Transverse colon (tissue), 4 donors: ENCODE data around the gene WDR91. TPM values are rescaled to one million over a fixed set of nuclear protein-coding genes. Genes with fewer than 3 reads are reported as not detected.
"Not testable (repeated sequence)": the region's sequence is repeated elsewhere in the genome, so short reads cannot be mapped to it uniquely, and the experiment has no call there.

Experiments used
- DNase-seq: peaks from one replicate; pipeline ENCODE4 v3.0.0-alpha.2; 2019
- H3K27ac ChIP-seq, 4 donors: fragments of 200-600 bp; sonication (generic); 2 replicates each; pipeline ENCODE4 v1.5.1; 2016 to 2018; ENCODE audit warnings: inconsistent platforms in 4 of 4
- H3K27me3 ChIP-seq: fragments of 200-600 bp; sonication (generic); 2 replicates; pipeline ENCODE4 v1.5.1; 2017; ENCODE audit warnings: inconsistent platforms
- H3K36me3 ChIP-seq, 4 donors: fragments of 200-600 bp; sonication (generic); 2 replicates each; pipeline ENCODE4 v1.5.1; 2017 to 2019; ENCODE audit warnings: inconsistent platforms in 4 of 4
- H3K4me1 ChIP-seq, 4 donors: fragments of 200-600 bp; sonication (generic); 2 replicates each; pipeline ENCODE4 v1.5.1; 2017 to 2020; ENCODE audit warnings: inconsistent platforms in 4 of 4
- H3K4me3 ChIP-seq, 4 donors: fragments of 200-600 bp; sonication (generic); 1 replicate in 1 of 4; 2 replicates in 3 of 4; pipeline versions ENCODE4 v1.5.1 to v1.6.1; 2017 to 2019; ENCODE audit warnings: inconsistent platforms in 4 of 4
- H3K9me3 ChIP-seq, 2 donors: fragments of 200-600 bp; sonication (generic); 2 replicates each; pipeline ENCODE4 v1.5.1; 2017 to 2019; ENCODE audit warnings: inconsistent platforms in 2 of 2
- EP300 ChIP-seq: sonication (generic); formaldehyde crosslinking; IDR thresholded peaks from one replicate; pipeline ENCODE4 v1.6.1; 2017; ENCODE audit warnings: antibody characterized with exemption, low read depth
- POLR2A ChIP-seq: fragments of 450-650 bp; IDR thresholded peaks from one replicate; pipeline ENCODE4 v1.6.1; 2016; ENCODE audit warnings: antibody characterized with exemption, mild to moderate bottlenecking, moderate library complexity
- POLR2AphosphoS5 ChIP-seq, 3 donors: sonication (generic); formaldehyde crosslinking; IDR thresholded peaks; one replicate each; pipeline ENCODE4 v1.6.1; 2016; ENCODE audit warnings: antibody characterized with exemption in 3 of 3
- WGBS, 2 donors: methylation state at CpG; one replicate each; pipeline ENCODE4 v1.1.5; 2018; ENCODE audit warnings: low coverage in 1 of 2; 5-methylcytosine and 5-hydroxymethylcytosine counted together
- in situ Hi-C, 4 donors: fragments of 200-750 bp; cut with MboI; loops; one replicate each; pipeline versions ENCODE4 v1.15.0 to v1.15.1; 2017; ENCODE audit warnings: low sequenced_read_pairs in 3 of 4, low pct_ligation_motif_present in 1 of 4, low pct_unique_long_range_greater_than_20kb in 1 of 4
- intact Hi-C: fragments of 100-400 bp; cut with DNase I; formaldehyde crosslinking; loops from one replicate; pipeline ENCODE4 v1.15.1; 2023; ENCODE audit warnings: low total_unique reads
- total RNA-seq, 4 donors: library from RNA; depleted of rRNA; stranded (reverse); fragments of >200 nt; gene quantifications; one replicate each; pipeline ENCODE4 v1.1.0, GENCODE V29; 2016
- TF ChIP-seq, protein P1 (sequence below), 5 experiments: fragments of 200-600 bp in 3 of 5; fragments of 450-650 bp in 2 of 5; sonication (generic) in 3 of 5; IDR thresholded peaks; 1 replicate in 2 of 5; 2 replicates in 3 of 5; pipeline ENCODE4 v1.5.1; 2016 to 2017; ENCODE audit warnings: antibody characterized with exemption in 5 of 5, inconsistent platforms in 3 of 5, mild to moderate bottlenecking in 2 of 5, moderate library complexity in 1 of 5

The WDR91 gene
- total RNA-seq, 4 donors from 2014 or later, result 6.7 to 19.9 (median 12.6) TPM

DNA sequence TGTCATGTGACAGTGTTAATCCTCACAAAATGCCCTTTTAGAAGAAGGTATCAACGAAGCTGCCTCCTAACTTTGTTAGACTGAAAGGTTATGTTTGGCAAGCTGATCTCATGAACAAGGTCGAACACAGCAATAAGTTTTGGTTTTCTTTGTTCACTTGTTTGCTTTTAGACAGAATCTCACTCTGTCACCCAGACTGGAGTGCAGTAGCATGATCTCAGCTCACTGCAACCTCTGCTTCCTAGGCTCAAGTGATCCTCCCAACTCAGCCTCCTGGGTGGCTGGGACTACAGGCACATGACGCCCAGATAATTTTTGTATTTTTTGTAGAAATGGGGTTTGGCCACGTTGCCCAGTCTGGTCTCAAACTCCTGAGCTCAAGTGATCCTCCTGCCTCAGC, 23.4 kb upstream of the WDR91 start:
- WGBS, 2 donors, result 66 to 78% methylated on average over 2 to 4 of the region's 4 CpGs
- H3K9me3 ChIP-seq, result no peaks in the 10 kb centered on the region
- in situ Hi-C loops (no loop called here), intact Hi-C loops (no loop called here)
- no peak overlapping the region for H3K4me3 ChIP-seq
- TF ChIP-seq POLR2A, result no peak
- no peak for TF ChIP-seq POLR2AphosphoS5 (IDR thresholded peaks at IDR 0.05)
- TF ChIP-seq, protein P1, sequence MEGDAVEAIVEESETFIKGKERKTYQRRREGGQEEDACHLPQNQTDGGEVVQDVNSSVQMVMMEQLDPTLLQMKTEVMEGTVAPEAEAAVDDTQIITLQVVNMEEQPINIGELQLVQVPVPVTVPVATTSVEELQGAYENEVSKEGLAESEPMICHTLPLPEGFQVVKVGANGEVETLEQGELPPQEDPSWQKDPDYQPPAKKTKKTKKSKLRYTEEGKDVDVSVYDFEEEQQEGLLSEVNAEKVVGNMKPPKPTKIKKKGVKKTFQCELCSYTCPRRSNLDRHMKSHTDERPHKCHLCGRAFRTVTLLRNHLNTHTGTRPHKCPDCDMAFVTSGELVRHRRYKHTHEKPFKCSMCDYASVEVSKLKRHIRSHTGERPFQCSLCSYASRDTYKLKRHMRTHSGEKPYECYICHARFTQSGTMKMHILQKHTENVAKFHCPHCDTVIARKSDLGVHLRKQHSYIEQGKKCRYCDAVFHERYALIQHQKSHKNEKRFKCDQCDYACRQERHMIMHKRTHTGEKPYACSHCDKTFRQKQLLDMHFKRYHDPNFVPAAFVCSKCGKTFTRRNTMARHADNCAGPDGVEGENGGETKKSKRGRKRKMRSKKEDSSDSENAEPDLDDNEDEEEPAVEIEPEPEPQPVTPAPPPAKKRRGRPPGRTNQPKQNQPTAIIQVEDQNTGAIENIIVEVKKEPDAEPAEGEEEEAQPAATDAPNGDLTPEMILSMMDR (IDR thresholded peaks at IDR 0.05), result no peak
- no peak for TF ChIP-seq EP300
- no peaks in the 10 kb centered on the region for H3K4me1 ChIP-seq
- no peaks in the 10 kb centered on the region for H3K36me3 ChIP-seq
- no peak for DNase-seq
- H3K27me3 ChIP-seq, result no peaks in the 10 kb centered on the region
- H3K27ac ChIP-seq, result no peak overlapping the region

DNA sequence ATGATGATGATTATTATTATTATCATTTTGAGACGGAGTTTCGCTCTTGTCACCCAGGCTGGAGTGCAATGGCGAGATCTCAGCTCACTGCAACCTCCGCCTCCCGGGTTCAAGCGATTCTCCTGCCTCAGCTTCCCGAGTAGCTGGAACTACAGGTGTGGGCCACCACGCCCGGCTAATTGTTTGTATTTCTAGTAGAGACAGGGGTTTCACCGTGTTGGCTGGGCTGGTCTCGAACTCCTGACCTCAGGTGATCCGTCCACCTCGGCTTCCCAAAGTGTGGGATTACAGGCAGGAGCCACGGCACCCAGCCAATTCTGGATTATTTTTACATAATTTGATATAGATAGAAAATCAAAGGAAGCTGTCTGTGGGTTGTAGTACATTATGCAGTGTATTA, 22.8 kb upstream of the WDR91 start:
- H3K27ac ChIP-seq, intact Hi-C loops, H3K9me3 ChIP-seq, H3K4me1 ChIP-seq, in situ Hi-C loops, DNase-seq, H3K4me3 ChIP-seq, H3K27me3 ChIP-seq, H3K36me3 ChIP-seq: not testable (repeated sequence)
- WGBS, 2 donors, result 89 to 100% methylated on average over 1 to 14 of the region's 14 CpGs

DNA sequence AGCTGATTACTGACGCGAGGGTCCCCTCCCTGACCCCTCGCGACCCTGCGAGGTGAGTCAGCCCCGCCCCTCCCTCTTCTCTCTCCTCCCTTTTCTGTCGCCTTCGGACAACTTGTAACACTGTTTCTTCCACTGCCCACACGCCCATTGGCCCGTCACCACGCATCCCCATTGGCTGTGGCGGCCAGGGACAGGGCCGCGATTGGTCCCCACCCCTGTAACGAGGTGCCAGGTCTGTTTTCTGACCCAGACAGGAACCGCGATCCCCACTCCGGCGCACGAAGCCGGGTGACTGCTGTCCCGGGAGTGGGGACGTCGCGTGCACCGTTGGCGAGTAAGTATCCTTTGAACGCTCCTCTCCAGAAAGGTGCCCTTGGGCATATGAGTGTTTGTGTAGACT, 22.2 kb upstream of the WDR91 start, which contains the start of gene STRA8:
Gene STRA8, plus strand, starts transcription at position 269 of the 400 bp plus-strand sequence. CDS start 6,687 bp downstream, outside the sequence.
- TF ChIP-seq POLR2AphosphoS5 (IDR thresholded peaks at IDR 0.05), result no peak
- no peak for TF ChIP-seq POLR2A
- TF ChIP-seq EP300, result no peak
- TF ChIP-seq, protein P1 (IDR thresholded peaks at IDR 0.05), result no peak
- in situ Hi-C loops, result no loop called here

DNA sequence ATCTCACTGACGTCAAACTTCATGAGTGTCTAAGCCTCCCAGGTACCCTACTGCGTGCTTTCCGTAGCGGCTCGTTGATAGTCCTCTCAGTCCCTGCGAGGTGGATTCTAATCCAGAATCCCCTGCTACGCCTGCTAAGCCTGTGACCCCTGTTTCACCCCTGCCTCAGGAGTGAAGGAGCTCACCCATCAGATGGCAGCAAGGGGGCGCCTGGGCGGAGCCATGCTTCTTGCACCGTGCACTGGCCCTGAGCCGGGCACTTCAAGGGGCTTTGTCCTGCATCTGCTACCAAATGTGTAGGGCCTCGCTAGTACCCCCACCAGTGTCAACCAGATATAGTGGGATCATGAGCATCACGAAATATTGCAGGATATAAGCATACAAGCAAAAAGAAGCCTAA, 21.4 kb upstream of the WDR91 start:
- TF ChIP-seq, protein P1 (IDR thresholded peaks at IDR 0.05), result peak in 1 of 5 experiments; percentile 5
- TF ChIP-seq EP300, result no peak
- DNase-seq, result no peak
- WGBS, 2 donors, result 80% methylated on average over 13 of the region's 13 CpGs; no CpG with 5 or more reads in 1 of the 2 donors

More for the DNA sequence above, 22.2 kb upstream of the WDR91 start, which contains the start of gene STRA8:
- intact Hi-C loops, result no loop called here
- Histone ChIP-seq H3K4me1 (no peaks in the 10 kb centered on the region), H3K4me3 (no peak within 1 kb of the TSS), H3K27ac (no peak within 1 kb of the TSS), H3K9me3 (no peaks in the 10 kb centered on the region), H3K27me3 (no peaks in the 10 kb centered on the region), H3K36me3 (no peaks in the 10 kb centered on the region)
- DNase-seq, result no peak
- WGBS, 2 donors, result 92% methylated on average over 28 of the region's 28 CpGs; no CpG with 5 or more reads in 1 of the 2 donors

DNA sequence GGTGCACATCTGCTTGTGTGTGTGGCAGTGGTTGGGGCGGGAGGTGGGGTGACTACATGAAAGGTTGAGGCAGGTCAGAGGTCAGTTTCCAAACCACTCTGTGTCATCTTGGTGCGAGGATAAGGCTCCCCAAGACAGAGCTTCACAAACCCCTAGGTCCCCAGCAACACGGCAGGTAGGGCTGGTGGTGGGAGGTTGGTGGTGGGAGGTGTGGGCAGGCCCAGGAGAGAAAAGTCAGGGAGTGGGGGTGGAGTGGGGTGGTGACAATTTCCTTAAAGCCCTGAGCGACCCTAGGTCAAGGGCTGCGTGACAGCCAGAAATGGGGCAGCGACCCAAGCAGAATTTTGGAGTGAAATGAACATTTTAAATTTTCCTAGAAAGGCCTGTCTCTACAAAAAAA, 20.8 kb upstream of the WDR91 start:
- TF ChIP-seq, protein P1 (IDR thresholded peaks at IDR 0.05), result no peak
- TF ChIP-seq EP300 (no peak), POLR2A (no peak), POLR2AphosphoS5 (IDR thresholded peaks at IDR 0.05) (no peak)
- DNase-seq, result no peak
- H3K36me3 ChIP-seq, result no peaks in the 10 kb centered on the region
- no peak overlapping the region for H3K27ac ChIP-seq
- H3K27me3 ChIP-seq, result no peaks in the 10 kb centered on the region
- in situ Hi-C loops, result no loop called here
- H3K9me3 ChIP-seq, result no peaks in the 10 kb centered on the region
- no peak overlapping the region for H3K4me3 ChIP-seq
- WGBS, 2 donors, result 92 to 94% methylated on average over 5 to 6 of the region's 6 CpGs
- intact Hi-C loops, result no loop called here
- no peaks in the 10 kb centered on the region for H3K4me1 ChIP-seq

More for the DNA sequence above, 21.4 kb upstream of the WDR91 start:
- H3K27ac ChIP-seq, result no peak overlapping the region
- no peaks in the 10 kb centered on the region for H3K9me3 ChIP-seq
- H3K36me3 ChIP-seq, result no peaks in the 10 kb centered on the region
- in situ Hi-C loops (no loop called here), intact Hi-C loops (no loop called here)
- H3K4me1 ChIP-seq, result no peaks in the 10 kb centered on the region
- no peaks in the 10 kb centered on the region for H3K27me3 ChIP-seq
- no peak overlapping the region for H3K4me3 ChIP-seq
